A549 (cell line): ENCODE data around the gene ATP1A2. TPM values are rescaled to one million over a fixed set of nuclear protein-coding genes. Genes with fewer than 3 reads are reported as not detected.

Experiments used
- ATAC-seq, 2 experiments: fragments of 200-7000 bp in 1 of 2; fragments of >200 bp in 1 of 2; cut with Nextera tagmentation in 1 of 2; cut with Tn5 transposase in 1 of 2; 3 replicates each; pipeline versions ENCODE4 v1.8.0 to v1.9.1; 2018 to 2020; ENCODE audit warnings: mild to moderate bottlenecking in 1 of 2, moderate library complexity in 1 of 2
- CTCF ChIA-PET: fragments of 300-600 bp; sonication (Branson Sonifier 250); formaldehyde crosslinking; extraction: SDS; loops from one replicate; lab custom pipeline; 2021; ENCODE audit warnings: antibody characterized with exemption, inconsistent platforms; lab: Yijun Ruan, JAX
- POLR2A ChIA-PET: fragments of 350-600 bp; formaldehyde crosslinking; extraction: SDS; loops from one replicate; lab custom pipeline; 2021; ENCODE audit warnings: antibody characterized with exemption, inconsistent platforms; lab: Yijun Ruan, JAX
- DNase-seq, 2 experiments: peaks; one replicate each; pipeline versions ENCODE4 v3.0.0 to v3.0.0-alpha.2; 2011 to 2016; ENCODE audit warnings: low read depth in 1 of 2, low spot score in 1 of 2
- FAIRE-seq: peaks from 2 replicates; lab custom pipeline; 2011; peaks lifted over from hg19 to GRCh38; lab: Jason Lieb, UNC
- H3K27ac ChIP-seq, 2 experiments: fragments of >200 bp; sonication (Bioruptor Twin); formaldehyde crosslinking; 3 replicates each; pipeline ENCODE4 v1.5.1; 2016 to 2017
- H3K4me1 ChIP-seq: fragments of >200 bp; sonication (Bioruptor Twin); formaldehyde crosslinking; 3 replicates; pipeline ENCODE4 v1.6.1; 2016
- H3K4me2 ChIP-seq: fragments of >200 bp; sonication (Bioruptor Twin); formaldehyde crosslinking; 3 replicates; pipeline ENCODE4 v1.6.1; 2016
- H3K4me3 ChIP-seq: fragments of >200 bp; sonication (Bioruptor Twin); formaldehyde crosslinking; 3 replicates; pipeline ENCODE4 v1.5.1; 2016
- H3K9me3 ChIP-seq: fragments of >200 bp; sonication (Bioruptor Twin); formaldehyde crosslinking; 3 replicates; pipeline ENCODE4 v1.6.1; 2016
- CHD2 ChIP-seq: fragments of 150-350 bp; IDR thresholded peaks from 2 replicates; pipeline ENCODE4 v1.6.1; 2014; ENCODE audit warnings: low read length; ENCODE audit not compliant: partially characterized antibody
- FOSL2 ChIP-seq, 2 experiments: fragments of 450-650 bp in 1 of 2; fragments of >200 bp in 1 of 2; sonication (Bioruptor Twin) in 1 of 2; formaldehyde crosslinking; IDR thresholded peaks; 2 replicates each; pipeline versions ENCODE4 v1.5.0 to v1.6.1; 2016 to 2020; ENCODE audit warnings: mild to moderate bottlenecking in 1 of 2, moderate library complexity in 1 of 2
- FOXS1 ChIP-seq: fragments of 250-450 bp; sonication (Bioruptor Pico); IDR thresholded peaks from 2 replicates; pipeline ENCODE4 v1.5.0; 2020; ENCODE audit warnings: mild to moderate bottlenecking, moderate library complexity
- GATA3 ChIP-seq: IDR thresholded peaks from 2 replicates; pipeline ENCODE4 v1.6.1; 2012; ENCODE audit warnings: borderline replicate concordance
- HOXB5 ChIP-seq: fragments of 250-450 bp; sonication (Bioruptor Pico); IDR thresholded peaks from 2 replicates; pipeline ENCODE4 v1.5.0; 2020; ENCODE audit warnings: mild to moderate bottlenecking, moderate library complexity
- JUNB ChIP-seq: fragments of >200 bp; sonication (Bioruptor Twin); formaldehyde crosslinking; IDR thresholded peaks from 2 replicates; pipeline ENCODE4 v1.6.1; 2016
- KDM1A ChIP-seq: fragments of 200-600 bp; sonication (generic); IDR thresholded peaks from 2 replicates; pipeline ENCODE4 v1.6.1; 2016; ENCODE audit warnings: low read depth, mild to moderate bottlenecking
- MAFK ChIP-seq: fragments of 450-650 bp; IDR thresholded peaks from 2 replicates; pipeline ENCODE4 v1.6.1; 2014; ENCODE audit not compliant: partially characterized antibody
- NR3C1 ChIP-seq: fragments of >200 bp; sonication (Bioruptor Twin); formaldehyde crosslinking; IDR thresholded peaks from 3 replicates; pipeline ENCODE4 v1.6.1; 2017
- POLR2AphosphoS2 ChIP-seq: conservative IDR thresholded peaks from 2 replicates; pipeline ENCODE4 v1.6.1; 2012; ENCODE audit warnings: low read length, improper control_type of control experiment, inconsistent platforms
- RFX5 ChIP-seq: fragments of 450-650 bp; IDR thresholded peaks from 2 replicates; pipeline ENCODE4 v1.7.1; 2014; ENCODE audit warnings: antibody characterized with exemption, mild to moderate bottlenecking, moderate library complexity
- SREBF2 ChIP-seq: fragments of 450-650 bp; IDR thresholded peaks from 2 replicates; pipeline ENCODE4 v1.6.1; 2014; ENCODE audit warnings: mild to moderate bottlenecking, moderate library complexity
- TP53 ChIP-seq: fragments of 250-450 bp; sonication (Bioruptor Pico); IDR thresholded peaks from 2 replicates; pipeline ENCODE4 v1.5.0; 2021; ENCODE audit warnings: mild to moderate bottlenecking, moderate library complexity
- WGBS: methylation state at CpG from one replicate; pipeline ENCODE4 v1.1.6; 2017; ENCODE audit errors: missing lambda C conversion rate; 5-methylcytosine and 5-hydroxymethylcytosine counted together
- polyA plus RNA-seq, 4 experiments: library from polyadenylated mRNA; depleted of rRNA in 3 of 4; stranded (reverse); fragments of >200 nt; fragmentation: RNase III in 1 of 4; extraction: RNeasy Plus Mini Kit Qiagen cat#74134 plus additional on column Dnase treatment in 1 of 4; gene quantifications; 2 replicates in 3 of 4; 3 replicates in 1 of 4; pipeline ENCODE4 v1.2.3, GENCODE V29; 2011 to 2017
- TF ChIP-seq, protein P1 (sequence below): fragments of >200 bp; sonication (Bioruptor Twin); formaldehyde crosslinking; IDR thresholded peaks from 3 replicates; pipeline ENCODE4 v1.5.1; 2016
- TF ChIP-seq, protein P2 (sequence below): fragments of >200 bp; sonication (Bioruptor Twin); formaldehyde crosslinking; IDR thresholded peaks from 3 replicates; pipeline ENCODE4 v1.6.1; 2016

The ATP1A2 gene
- polyA plus RNA-seq, 2 of the 4 experiments (the other 2 are of a cell fraction) = 0.09 TPM; not detected in 1

DNA sequence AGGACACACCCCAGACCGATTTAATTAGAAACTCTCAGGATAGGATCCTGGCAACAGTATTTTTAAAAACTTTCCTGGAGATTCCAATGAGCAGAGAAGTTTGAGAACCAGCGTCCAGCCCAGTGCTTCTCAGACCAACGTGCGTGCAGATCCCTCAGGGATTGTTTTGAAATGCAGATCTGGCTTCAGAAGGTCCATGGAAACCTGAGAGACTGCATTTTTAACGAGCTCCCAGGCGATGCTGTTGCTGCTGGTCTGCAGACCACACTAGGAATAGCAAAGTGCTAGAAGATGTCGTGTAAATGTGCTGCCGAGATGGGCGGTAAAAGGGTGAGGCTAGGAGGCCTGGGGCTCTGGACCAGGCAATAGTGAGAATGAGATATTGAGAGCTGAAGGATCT is 56.4 kb downstream of the ATP1A2 start (continued):
- no peak for TF ChIP-seq CHD2
- TF ChIP-seq, all 56 proteins: peak for 0

DNA sequence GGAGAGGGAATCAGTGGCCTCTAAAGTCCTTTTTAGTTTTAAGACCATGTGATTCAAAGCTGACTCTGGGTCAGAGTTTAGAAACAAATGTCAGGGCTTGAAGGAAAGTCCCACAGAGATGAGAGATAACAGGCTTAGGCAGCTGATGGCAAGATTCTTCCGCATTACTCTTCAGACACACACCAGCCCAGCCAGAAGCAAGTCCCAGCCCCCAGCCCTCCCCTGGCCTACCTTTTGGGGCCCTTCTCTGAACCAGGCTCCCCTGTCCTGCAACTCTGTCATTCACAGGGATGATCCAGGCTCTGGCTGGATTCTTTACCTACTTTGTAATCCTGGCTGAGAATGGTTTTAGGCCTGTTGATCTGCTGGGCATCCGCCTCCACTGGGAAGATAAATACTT is 61.7 kb downstream of the ATP1A2 start:
- H3K4me3 ChIP-seq = no peak overlapping the region
- H3K4me1 ChIP-seq = no peaks in the 10 kb centered on the region
- no peak overlapping the region for H3K27ac ChIP-seq
- no peak overlapping the region for H3K4me2 ChIP-seq
- ATAC-seq = no peak
- ChIA-PET POLR2A (no interaction called here), CTCF (interaction anchor here (0.6 to 2.1 kb wide), 3 partner anchors 16 to 1011 kb away, joined by 3 to 8 read pairs (median 6); no protein-coding TSS in a partner anchor)
- no peak for DNase-seq
- no peaks in the 10 kb centered on the region for H3K9me3 ChIP-seq
- WGBS = 89% methylated on average over 2 of the region's 2 CpGs
- no peak for FAIRE-seq
- TF ChIP-seq KDM1A = no peak
- TF ChIP-seq JUNB = no peak
- TF ChIP-seq NR3C1 = no peak
- TF ChIP-seq FOXS1 (CRISPR knock-in tag) = no peak
- no peak for TF ChIP-seq GATA3
- TF ChIP-seq RFX5 = no peak
- TF ChIP-seq, protein P1, sequence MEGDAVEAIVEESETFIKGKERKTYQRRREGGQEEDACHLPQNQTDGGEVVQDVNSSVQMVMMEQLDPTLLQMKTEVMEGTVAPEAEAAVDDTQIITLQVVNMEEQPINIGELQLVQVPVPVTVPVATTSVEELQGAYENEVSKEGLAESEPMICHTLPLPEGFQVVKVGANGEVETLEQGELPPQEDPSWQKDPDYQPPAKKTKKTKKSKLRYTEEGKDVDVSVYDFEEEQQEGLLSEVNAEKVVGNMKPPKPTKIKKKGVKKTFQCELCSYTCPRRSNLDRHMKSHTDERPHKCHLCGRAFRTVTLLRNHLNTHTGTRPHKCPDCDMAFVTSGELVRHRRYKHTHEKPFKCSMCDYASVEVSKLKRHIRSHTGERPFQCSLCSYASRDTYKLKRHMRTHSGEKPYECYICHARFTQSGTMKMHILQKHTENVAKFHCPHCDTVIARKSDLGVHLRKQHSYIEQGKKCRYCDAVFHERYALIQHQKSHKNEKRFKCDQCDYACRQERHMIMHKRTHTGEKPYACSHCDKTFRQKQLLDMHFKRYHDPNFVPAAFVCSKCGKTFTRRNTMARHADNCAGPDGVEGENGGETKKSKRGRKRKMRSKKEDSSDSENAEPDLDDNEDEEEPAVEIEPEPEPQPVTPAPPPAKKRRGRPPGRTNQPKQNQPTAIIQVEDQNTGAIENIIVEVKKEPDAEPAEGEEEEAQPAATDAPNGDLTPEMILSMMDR = no peak
- TF ChIP-seq FOSL2 (IDR thresholded peaks at IDR 0.05) = no peak
- no peak for TF ChIP-seq FOSL2 (CRISPR knock-in tag; IDR thresholded peaks at IDR 0.05)
- TF ChIP-seq, protein P2, sequence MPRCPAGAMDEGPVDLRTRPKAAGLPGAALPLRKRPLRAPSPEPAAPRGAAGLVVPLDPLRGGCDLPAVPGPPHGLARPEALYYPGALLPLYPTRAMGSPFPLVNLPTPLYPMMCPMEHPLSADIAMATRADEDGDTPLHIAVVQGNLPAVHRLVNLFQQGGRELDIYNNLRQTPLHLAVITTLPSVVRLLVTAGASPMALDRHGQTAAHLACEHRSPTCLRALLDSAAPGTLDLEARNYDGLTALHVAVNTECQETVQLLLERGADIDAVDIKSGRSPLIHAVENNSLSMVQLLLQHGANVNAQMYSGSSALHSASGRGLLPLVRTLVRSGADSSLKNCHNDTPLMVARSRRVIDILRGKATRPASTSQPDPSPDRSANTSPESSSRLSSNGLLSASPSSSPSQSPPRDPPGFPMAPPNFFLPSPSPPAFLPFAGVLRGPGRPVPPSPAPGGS = no peak
- no peak for TF ChIP-seq MAFK

DNA sequence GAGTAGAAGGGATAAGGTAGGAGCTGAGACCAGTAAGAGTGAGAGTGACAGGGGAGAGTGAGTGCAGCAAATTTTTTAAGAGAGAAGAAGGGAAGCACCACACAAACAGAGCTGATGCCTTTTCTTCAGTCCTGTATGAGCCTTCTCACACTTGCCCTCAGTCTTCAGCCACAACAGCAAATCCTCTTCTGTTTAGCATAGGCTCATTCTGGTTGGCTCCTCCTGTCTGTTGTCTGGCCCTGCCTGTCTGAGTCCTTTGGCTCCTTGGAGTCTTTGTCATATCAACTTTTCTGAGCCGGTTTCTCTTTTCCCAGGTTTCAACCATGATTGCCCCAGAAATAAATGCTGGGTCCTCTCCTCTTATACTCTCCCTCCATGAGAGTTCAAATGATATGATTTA is 62.1 kb downstream of the ATP1A2 start:
- WGBS = 88% methylated on average over 1 of the region's 1 CpG
- H3K4me3 ChIP-seq = no peak overlapping the region
- H3K27ac ChIP-seq = no peak overlapping the region
- ATAC-seq = no peak
- TF ChIP-seq HOXB5 (CRISPR knock-in tag) = no peak
- no peak for FAIRE-seq
- H3K9me3 ChIP-seq = no peaks in the 10 kb centered on the region
- POLR2A ChIA-PET = no interaction called here
- CTCF ChIA-PET = interaction anchor here (0.6 to 2.1 kb wide), 3 partner anchors 15 to 1010 kb away, joined by 3 to 8 read pairs (median 6); no protein-coding TSS in a partner anchor
- DNase-seq = no peak
- H3K4me2 ChIP-seq = no peak overlapping the region
- H3K4me1 ChIP-seq = no peaks in the 10 kb centered on the region

DNA sequence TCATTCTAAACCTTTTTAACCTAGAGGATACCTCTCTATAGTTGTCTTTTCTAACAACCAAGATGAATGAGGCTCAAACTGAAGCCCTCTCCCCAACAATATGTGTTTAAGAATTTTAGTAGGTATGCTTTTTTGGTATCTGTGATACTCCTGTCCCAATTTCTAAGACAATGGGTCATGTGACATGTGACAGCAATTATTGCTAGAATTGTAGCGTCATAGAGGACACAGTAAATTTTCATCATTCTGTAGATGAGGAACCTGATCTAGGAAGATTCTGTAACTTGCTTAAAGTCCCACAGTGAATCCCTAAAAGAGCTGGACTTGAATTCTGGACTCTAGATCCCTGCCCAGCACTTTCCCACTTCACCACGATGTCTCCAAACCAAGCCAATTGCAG is 63.2 kb downstream of the ATP1A2 start:
- DNase-seq (no peak), ATAC-seq (no peak), FAIRE-seq (no peak)
- TF ChIP-seq SREBF2 (no peak), JUNB (no peak), TP53 (CRISPR knock-in tag) (no peak), POLR2AphosphoS2 (no peak), GATA3 (no peak)
- TF ChIP-seq, protein P1 = no peak
- Histone ChIP-seq H3K9me3 (no peaks in the 10 kb centered on the region), H3K27ac (no peak overlapping the region), H3K4me2 (no peak overlapping the region), H3K4me1 (no peaks in the 10 kb centered on the region), H3K4me3 (no peak overlapping the region)
- POLR2A ChIA-PET = no interaction called here
- CTCF ChIA-PET = interaction anchor here (1.6 to 5.1 kb wide), 3 partner anchors 13 to 78 kb away, joined by 3 to 40 read pairs (median 8); partner anchors contain the start of gene CASQ1
- WGBS = 66% methylated on average over 2 of the region's 2 CpGs
